GM19468 (cell line): Measurements from ENCODE around the gene CLK4.
"Not testable (repeated sequence)": the region's sequence is repeated elsewhere in the genome, so short reads cannot be mapped to it uniquely, and the experiment has no call there.

Experiments
- ATAC-seq: cut with Tn5 transposase; IDR thresholded peaks from one replicate; pipeline ENCODE4 v1.9.1; 2021; ENCODE audit warnings: mild to moderate bottlenecking, moderate library complexity, moderate number of reproducible peaks; ENCODE audit not compliant: unreplicated experiment; ENCODE audit errors: extremely low read depth

Gene CLK4

DNA sequence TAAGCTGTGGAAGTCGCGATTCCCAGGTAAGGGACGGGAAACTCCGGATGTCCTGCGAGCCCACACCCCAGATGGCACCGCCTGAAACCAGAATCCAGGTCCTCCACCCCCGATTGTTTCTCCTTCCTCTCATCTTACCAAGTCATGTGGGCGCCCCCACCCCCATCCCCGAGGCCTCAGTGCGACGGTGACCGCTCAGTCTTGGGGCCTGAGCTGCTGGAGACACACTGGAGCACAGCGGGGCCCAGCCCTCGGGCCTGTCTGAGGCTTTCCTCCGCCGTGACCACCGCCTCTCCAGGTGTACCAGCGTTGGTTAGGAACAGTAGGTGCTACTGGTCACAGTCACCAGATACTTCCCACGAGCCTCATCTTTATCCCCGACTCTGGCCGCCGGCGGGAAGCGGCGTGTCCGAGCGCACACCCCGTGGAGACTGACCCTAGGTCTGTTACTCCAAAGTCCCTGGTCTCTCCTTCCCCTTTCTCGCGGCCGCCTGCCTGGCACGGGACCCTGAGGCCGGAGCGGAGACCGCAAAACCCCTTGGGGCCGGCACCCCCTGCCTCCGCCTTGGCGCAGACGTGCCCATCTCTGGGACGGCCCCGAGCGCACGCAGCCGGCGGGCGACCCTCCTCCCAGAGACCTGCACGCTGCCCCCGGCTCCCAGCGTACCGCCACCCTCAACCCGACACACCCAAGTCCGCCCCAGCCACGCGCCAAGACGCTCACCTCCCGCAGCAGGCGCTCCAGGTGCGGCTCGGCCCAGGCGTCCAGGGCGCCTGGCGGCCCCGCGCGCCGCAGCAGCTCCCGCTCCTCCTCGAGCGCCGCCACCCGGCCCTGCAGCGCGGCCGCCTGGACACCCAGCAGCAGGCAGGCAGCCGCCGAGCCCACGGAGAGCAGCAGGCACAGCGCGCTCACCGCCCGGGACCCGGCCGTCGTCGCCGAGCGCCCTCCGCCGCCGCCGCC lies 37.4 kb downstream of the CLK4 start:
- no peak for ATAC-seq

GRCh38 chr5:178588769-178589168 lies 38.1 kb downstream of the CLK4 start:
- no peak for ATAC-seq

- ATAC-seq, result no peak
Observed at GRCh38 chr5:178587763-178588611, 38.9 kb downstream of the CLK4 start.

GRCh38 chr5:178586396-178586795 lies 40.5 kb downstream of the CLK4 start:
- no peak for ATAC-seq

DNA sequence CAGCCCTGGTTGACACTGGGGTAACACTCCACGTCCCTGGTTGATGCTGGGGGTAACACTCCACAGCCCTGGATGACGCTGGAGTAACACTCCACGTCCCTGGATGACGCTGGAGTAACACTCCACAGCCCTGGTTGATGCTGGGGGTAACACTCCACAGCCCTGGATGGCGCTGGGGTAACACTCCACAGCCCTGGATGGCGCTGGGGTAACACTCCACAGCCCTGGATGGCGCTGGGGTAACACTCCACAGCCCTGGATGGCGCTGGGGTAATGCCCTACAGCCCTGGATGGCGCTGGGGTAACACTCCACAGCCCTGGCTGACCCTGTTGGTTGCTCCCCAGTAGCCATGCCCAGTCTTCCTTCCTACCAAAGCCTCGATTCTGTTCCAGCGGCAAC lies 41.4 kb downstream of the CLK4 start:
- not testable (repeated sequence) for ATAC-seq

GRCh38 chr5:178583279-178583678 lies 43.6 kb downstream of the CLK4 start:
- no peak for ATAC-seq

- no peak for ATAC-seq
Observed at GRCh38 chr5:178582291-178582690, 44.6 kb downstream of the CLK4 start.

DNA sequence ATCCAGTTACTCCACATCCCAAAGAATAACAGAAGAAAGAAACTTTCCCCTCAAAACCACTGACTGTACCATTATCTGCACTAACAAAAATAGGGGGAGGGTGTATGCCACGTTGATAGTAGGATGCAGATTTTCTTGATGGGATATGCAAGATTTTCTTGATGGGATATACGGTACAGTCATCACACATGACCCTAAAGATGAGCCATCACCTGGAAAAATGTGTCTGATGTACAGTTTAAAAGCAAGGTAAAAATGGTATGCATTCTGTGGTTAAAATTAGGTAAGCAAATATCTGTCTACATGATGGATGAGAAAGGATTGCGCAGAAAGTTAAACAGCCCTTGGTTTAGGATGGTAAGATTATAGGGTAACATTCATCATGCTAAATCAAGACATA lies 45.2 kb downstream of the CLK4 start:
- no peak for ATAC-seq

DNA sequence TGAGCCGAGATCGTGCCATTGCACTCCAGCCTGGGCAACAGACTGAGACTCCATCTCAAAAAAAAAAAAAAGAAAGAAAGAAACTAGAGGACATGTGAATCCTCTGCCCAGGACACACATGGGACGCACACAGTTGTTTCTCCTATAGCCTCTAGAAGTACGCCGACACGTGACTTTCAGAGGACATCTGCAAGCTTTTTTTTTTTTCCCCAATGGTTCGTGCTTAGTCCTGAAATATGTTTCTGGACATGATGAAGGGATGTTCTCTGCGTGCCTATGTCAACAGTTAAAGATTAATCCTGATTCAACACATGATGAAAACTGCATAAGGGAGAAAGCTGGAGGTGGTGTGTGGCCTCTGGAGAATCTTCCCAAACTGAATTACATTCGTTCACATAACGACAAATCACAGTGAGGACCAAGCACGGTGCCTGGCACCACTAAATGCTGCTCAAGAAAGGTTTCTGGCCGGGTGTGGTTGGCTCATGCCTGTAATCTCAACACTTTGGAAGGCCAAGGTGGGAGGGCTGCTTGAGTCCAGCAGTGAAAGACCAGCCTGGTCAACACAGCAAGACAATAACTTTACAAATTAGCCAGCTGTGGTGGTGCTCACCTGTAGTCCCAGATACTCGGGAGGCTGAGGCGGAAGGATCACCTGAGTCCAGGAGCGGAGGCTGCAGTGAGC lies 46.4 kb downstream of the CLK4 start:
- ATAC-seq, result no peak

GRCh38 chr5:178577944-178578343 lies 48.9 kb downstream of the CLK4 start:
- no peak for ATAC-seq

- no peak for ATAC-seq
Observed at GRCh38 chr5:178577376-178577839, 49.4 kb downstream of the CLK4 start.

DNA sequence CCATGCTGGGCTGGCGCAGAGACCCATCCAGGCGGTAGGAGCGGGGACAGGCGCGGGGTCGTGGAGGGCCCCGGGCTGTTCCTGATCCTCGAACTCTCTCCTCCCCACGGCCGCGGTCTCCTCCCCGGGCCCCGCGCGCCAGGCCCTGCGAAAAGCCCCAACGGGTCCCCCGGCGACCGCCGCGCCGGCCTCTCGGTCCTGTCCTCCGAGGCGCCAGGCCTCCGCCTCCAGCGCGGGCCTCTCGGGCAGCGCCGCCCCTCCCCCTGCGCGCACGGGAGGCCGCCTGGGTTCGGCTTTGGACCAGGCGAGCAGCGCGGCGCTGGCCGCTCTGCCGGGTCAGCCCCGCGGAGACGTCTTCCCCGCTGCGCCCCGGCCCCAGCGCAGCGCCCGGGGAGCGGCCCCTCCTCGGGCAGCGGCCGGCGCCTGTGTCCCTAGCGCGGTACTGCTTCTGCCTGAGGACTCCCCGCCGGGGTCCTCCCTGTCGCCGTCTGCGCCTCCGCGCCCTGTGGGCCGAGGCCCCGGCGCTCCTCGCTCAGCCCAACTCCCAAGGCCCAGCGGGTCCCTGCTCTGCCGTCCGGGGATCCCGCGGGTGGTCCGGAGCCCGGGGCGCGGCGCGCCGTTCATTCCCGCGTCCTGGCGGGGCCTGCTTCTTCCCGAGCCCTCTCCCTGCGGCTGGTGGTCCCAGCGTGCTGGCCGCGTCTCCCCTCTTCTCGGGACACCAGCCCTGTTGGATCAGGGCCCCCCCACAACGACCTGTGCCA lies 50.1 kb downstream of the CLK4 start:
- ATAC-seq, result no peak

- ATAC-seq, result no peak
Observed at GRCh38 chr5:178573216-178573615, 53.6 kb downstream of the CLK4 start.

DNA sequence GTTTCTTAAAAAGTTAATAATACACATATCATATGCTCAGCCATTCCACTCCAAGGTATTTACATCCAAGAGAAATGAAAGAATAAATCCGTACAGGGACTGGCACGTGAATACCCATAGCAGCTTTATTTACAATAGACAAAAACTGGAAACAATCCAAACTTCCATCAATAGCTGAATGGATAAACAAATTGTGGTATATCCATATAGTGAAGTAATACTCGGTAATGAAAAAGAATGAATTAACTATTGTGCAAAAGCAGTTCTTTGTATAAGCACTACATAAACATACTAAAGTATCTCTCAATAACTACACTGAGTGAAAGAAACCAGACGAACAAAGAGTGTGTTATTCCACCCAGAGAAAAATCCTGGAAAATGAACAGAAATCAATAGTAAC lies 54.2 kb downstream of the CLK4 start:
- ATAC-seq, result no peak

DNA sequence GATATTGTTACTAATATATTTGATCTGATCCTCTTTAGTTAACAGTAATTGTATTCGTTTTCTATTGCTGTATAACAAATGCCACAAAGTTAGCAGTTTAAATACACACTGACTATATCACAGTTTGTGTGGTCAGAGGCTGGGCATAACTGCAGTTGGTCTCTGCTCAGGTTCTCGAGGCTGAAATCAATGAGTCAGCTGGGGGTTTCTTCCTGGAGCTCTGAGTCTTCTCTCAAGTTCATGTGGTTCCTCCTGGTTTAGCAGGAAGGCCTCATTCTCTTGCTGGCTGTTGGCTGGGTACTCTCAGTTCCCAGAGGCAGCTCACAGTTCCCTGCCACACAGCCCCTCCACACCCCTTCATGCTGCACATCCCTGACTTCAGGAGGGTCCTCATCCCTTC lies 57.4 kb downstream of the CLK4 start:
- ATAC-seq, result no peak

GRCh38 chr5:178564811-178565550 lies 61.9 kb downstream of the CLK4 start:
- no peak for ATAC-seq

- no peak for ATAC-seq
Observed at GRCh38 chr5:178564397-178564796, 62.5 kb downstream of the CLK4 start.

GRCh38 chr5:178563621-178564020 lies 63.2 kb downstream of the CLK4 start:
- no peak for ATAC-seq

GRCh38 chr5:178561746-178562264 lies 65.0 kb downstream of the CLK4 start:
- no peak for ATAC-seq
